ENCODE data around the gene LBX1.

LBX1 gene

DNA sequence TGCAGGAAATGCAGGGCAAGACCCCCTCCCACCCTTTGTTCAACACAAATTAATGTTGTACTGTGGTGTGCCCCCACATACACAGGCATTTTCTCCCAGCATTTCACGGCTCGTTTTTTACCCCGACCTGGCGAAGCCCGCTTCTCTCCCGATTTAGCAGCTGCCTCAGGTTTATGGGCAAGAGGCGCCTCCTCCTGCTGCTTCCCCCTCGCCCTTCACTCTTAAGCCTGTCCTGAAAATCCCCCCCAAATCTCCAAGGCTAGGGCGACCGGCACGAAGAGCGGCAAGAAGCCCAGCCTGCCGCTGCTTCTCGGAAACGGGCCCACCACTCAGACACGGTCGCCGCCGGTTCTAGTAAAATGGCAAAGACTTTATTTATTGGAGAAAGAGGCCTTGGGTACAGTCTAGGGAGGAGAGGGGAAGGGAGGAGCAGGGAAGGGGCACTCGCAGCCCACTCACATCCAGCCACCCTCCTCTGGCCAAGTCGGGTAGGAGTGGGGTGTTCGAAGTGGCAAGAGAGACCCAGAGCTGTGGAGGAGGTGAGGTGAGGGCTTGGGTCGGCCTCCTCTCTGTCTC lies 3.3 kb downstream of the LBX1 start:
- DNase-seq (ENCODE audit: low read depth): no peak

- no peak for DNase-seq (ENCODE audit: low read depth)
These were observed 4.1 kb downstream of the LBX1 start for GRCh38 chr10:101224910-101225823.

DNA sequence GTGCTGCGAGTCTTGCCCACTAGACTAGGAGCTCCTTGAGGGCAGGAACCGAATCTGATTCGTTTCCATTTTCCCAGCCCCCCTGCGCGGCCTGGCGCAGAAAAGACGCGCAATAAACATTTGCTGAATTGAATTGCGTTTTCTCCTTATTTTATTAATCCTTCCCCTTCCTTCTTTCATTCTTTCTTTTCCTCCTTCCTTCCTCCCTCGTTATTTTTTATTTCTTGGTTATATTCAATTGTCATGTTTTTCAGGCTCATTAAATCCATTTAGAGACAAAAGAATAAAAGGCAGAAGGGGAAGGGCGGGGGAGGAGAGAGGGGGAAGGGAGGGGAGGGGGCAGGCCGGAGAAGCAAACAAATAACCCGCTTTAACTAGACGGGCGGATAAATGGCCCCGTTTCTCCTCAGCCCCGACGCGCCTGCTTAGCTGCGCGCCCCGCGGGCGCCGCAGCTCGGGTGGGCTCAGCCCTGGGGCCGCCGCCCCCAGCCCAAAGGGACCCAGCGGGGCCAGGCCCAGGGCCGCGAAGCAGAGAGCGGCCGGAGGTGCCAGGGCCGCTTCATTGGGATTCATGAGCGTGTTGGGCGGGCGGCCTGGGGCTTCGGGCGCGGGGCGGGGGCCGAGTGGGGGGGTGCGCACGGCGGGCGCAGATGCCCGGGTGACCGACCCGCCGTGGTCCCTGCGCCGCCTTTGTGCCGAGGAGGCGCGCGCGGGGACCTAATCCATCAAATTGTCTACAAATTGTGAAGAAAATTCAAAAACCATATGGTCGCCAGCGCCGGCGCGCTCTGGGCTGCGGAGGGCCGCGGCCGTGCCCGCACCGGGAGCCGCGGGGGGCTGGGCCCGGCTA lies 5.0 kb downstream of the LBX1 start:
- no peak for DNase-seq (ENCODE audit: low read depth)

DNA sequence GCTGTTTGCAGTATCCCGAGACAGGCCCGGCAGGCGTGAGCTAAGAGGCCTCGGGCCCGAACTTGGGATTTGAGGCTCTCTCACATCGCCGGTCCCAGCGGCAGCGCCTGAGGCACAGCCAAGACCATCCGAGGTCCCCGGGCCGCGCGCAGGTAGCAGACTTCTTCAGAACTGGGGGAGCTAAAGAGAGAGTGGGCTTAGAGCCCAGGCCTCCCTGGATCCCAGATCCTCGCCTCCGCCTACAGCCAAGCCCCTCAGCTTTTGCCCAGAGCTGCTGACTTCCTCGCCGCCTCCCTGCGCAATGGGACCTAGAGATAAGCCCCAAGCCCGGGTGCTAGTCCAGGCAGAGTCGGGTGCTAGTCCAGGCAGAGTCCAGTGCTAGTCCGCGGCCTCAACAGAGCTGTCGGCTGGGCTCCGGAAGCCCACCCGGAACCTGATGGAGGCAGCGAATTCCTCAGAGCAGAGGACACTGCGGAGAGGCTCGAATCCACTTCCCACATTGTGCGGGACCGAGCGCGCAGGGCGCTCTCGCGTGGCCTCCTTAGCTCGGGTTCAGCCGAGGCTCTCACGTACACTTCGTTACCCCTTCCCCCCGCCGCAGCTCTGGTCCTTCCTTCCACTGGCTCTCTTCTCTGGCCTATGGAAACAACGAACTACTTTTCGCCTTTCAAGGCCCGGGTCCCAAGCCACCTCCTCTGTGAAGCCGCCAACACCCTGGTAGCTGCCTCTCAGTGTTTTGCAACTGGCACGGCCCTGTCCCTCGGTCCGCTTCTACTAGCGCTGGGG lies 5.8 kb downstream of the LBX1 start:
- DNase-seq (ENCODE audit: low read depth): no peak

GRCh38 chr10:101222683-101223273 lies 6.5 kb downstream of the LBX1 start:
- no peak for DNase-seq (ENCODE audit: low read depth)

- DNase-seq (ENCODE audit: low read depth): no peak
These were observed 7.2 kb downstream of the LBX1 start for GRCh38 chr10:101221963-101222531.

DNA sequence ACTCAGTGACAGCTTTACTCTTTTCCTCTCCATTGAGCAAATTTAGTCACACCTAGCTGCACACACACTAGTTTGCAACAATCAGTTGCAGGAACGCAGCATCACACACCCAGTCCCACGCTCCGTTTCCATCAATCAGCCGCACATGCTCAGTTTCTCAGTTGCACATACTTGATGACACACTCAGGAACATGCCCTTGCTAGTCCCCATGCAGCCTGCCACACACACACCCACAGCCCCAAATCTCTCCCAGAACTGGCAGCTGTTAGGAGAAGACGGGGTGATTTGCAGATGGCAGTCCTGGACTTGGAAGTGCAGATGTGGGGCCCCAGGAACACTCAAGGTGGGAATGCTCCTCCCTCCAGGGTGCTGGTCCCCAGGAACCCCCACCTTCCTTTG lies 7.7 kb downstream of the LBX1 start:
- DNase-seq (ENCODE audit: low read depth): no peak

- DNase-seq (ENCODE audit: low read depth): no peak
These were observed 9.3 kb downstream of the LBX1 start for GRCh38 chr10:101219946-101220451.

GRCh38 chr10:101219139-101219945 lies 9.9 kb downstream of the LBX1 start:
- DNase-seq (ENCODE audit: low read depth): no peak

GRCh38 chr10:101218351-101219138 lies 10.7 kb downstream of the LBX1 start:
- DNase-seq (ENCODE audit: low read depth): no peak

- no peak for DNase-seq (ENCODE audit: low read depth)
These were observed 11.6 kb downstream of the LBX1 start for GRCh38 chr10:101217450-101218281.

- DNase-seq (ENCODE audit: low read depth): no peak
These were observed 12.2 kb downstream of the LBX1 start for GRCh38 chr10:101217044-101217425.

DNA sequence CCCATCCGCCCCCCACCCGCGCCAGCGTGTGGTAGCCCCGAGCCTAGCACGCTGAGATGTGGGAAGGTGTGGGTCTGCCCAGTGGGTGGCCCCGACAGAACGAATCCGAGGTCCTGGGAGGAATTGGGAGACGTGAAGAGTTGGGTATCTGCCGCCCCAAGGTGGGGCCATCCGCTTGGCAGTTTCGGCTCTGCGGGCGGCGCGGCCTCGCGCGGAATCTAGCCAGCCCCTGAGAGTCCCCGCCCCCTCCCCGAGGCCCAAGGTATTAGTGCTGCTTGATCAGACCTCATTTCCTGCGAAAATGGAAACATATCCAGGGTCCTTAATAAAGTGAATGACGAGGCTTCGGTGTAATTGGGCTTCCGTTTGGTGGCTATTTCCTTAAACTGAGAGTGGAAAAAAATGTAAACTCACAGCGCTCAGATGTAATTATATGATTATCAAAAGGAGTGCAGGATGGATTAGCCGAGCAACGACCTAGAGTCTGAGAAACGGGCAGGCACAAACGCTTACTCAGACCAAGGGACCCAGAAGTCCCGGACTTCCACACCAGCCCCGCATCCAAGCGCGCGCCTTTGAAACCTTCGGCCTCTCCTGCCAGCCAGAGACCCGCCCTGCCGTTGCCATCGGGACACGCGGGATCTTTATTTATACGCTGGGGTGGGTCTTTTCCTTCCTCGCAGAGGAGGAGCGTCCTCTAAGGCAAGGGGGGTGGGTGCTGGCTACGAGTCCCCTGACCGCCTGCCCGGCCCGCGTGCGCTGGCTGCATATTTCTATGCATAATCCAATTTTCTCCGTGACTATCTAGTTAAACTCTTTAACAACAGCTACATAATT lies 12.8 kb downstream of the LBX1 start:
- no peak for DNase-seq (ENCODE audit: low read depth)

GRCh38 chr10:101215397-101216206 lies 13.7 kb downstream of the LBX1 start:
- DNase-seq (ENCODE audit: low read depth): no peak

DNA sequence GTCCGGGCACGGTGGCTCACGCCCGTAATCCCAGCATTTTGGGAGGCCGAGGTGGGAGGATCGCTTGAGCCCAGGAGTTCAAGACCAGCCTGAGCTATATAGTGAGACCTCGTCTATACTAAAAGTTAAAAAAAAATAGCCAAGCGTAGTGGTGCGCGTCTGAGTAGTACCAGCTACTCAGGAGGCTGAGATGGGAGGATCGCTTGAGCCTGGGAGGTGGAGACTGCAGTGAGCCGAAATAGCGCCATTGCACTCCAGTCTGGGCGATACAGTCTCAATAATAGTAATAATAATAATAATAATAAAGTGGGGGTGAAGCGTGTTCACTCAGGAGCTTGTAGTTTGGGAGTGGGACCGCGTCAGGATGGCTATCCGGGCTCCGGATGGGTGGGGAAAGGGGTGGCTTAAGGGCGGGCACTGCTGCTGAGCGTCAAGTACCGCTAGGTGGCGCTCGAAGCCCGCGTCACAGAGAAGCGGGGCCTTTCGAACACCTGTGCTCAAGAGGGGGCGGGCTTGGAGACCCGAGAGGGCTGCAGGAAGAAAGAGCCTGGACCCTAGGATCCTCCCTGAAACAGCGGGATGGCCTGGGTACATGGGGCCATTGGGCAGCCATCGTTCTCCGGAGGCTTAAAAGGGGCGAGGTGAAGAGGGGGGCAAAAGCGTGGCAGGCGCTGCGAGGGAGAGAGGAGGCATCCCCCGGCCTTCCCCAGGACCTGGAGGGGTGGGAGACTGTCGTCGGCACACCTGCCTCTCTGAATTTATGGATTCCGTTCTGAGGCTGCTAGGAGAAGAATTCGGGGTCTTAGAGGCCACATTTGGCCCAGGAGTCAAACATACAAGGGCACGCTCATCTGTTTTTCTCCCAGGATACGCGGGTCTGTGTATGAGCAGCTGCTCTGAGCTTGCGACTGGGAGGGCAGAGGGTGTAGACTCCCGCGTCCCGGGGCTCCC lies 14.5 kb downstream of the LBX1 start:
- peak; percentile 13 for DNase-seq (ENCODE audit: low read depth)

Data from fibroblast of the conjunctiva (primary cell).